Mammary epithelial cell (primary cell): ENCODE measurements around the gene AK9.

Experiments
- CTCF ChIP-seq, 2 donors: IDR thresholded peaks in 1 of 2; conservative IDR thresholded peaks in 1 of 2; 2 replicates each; pipeline ENCODE4 v1.5.1; 2011 to 2012; ENCODE audit warnings: inconsistent platforms in 2 of 2, low read length in 2 of 2, mild to moderate bottlenecking in 2 of 2, control low read depth in 1 of 2, low read depth in 1 of 2; ENCODE audit not compliant: insufficient read depth in 1 of 2; ENCODE audit errors: extremely low read depth in 1 of 2
- EZH2 ChIP-seq: IDR thresholded peaks from 2 replicates; pipeline ENCODE4 v1.6.1; 2012; ENCODE audit warnings: low read length, inconsistent platforms, borderline replicate concordance

GRCh38 chr6:109447087-109447486, 243.9 kb downstream of the AK9 start:
- TF ChIP-seq CTCF (conservative IDR thresholded peaks at IDR 0.05 in 1 of 2, IDR thresholded peaks at IDR 0.05 in 1 of 2; ENCODE audit: extremely low read depth in 1 of 2, insufficient read depth in 1 of 2, low read depth in 1 of 2, low read length in 2 of 2) (no peak), EZH2 (no peak)
